ENCODE measurements around the gene FITM1.

The FITM1 gene

GRCh38 chr14:24130380-24130716, at the start of gene FITM1:
Gene FITM1, plus strand, starts transcription at chr14:24130659. Its CDS starts 905 bp downstream, at chr14:24131564.
- no peak for DNase-seq (ENCODE audit: low read depth, low spot score)

GRCh38 chr14:24080888-24081738, 49.3 kb upstream of the FITM1 start:
- DNase-seq (ENCODE audit: low read depth, low spot score): no peak

GRCh38 chr14:24081739-24082211, 48.7 kb upstream of the FITM1 start:
- no peak for DNase-seq (ENCODE audit: low read depth, low spot score)

- no peak for DNase-seq (ENCODE audit: low read depth, low spot score)
Observed at GRCh38 chr14:24082411-24083080, 47.9 kb upstream of the FITM1 start.

- DNase-seq (ENCODE audit: low read depth, low spot score): no peak
Observed at GRCh38 chr14:24083462-24083861, 47.0 kb upstream of the FITM1 start.

- no peak for DNase-seq (ENCODE audit: low read depth, low spot score)
Observed at GRCh38 chr14:24084440-24084839, 46.0 kb upstream of the FITM1 start.

GRCh38 chr14:24085215-24085614, 45.2 kb upstream of the FITM1 start:
- no peak for DNase-seq (ENCODE audit: low read depth, low spot score)

- no peak for DNase-seq (ENCODE audit: low read depth, low spot score)
Observed at GRCh38 chr14:24086193-24086955, 44.1 kb upstream of the FITM1 start.

- DNase-seq (ENCODE audit: low read depth, low spot score): no peak
Observed at GRCh38 chr14:24087004-24087403, 43.5 kb upstream of the FITM1 start.

GRCh38 chr14:24088095-24088494, 42.4 kb upstream of the FITM1 start:
- DNase-seq (ENCODE audit: low read depth, low spot score): no peak

GRCh38 chr14:24089890-24090289, 40.6 kb upstream of the FITM1 start:
- no peak for DNase-seq (ENCODE audit: low read depth, low spot score)

GRCh38 chr14:24092110-24092504, 38.4 kb upstream of the FITM1 start:
- no peak for DNase-seq (ENCODE audit: low read depth, low spot score)

- DNase-seq (ENCODE audit: low read depth, low spot score): no peak
Observed at GRCh38 chr14:24092505-24093206, 37.8 kb upstream of the FITM1 start.

GRCh38 chr14:24093207-24093900, 37.1 kb upstream of the FITM1 start:
- no peak for DNase-seq (ENCODE audit: low read depth, low spot score)

GRCh38 chr14:24093901-24094840, 36.3 kb upstream of the FITM1 start, which contains the start of gene PCK2:
Gene PCK2, plus strand, starts transcription at chr14:24094311. Its CDS starts 95 bp downstream, at chr14:24094406.
- no peak for DNase-seq (ENCODE audit: low read depth, low spot score)

- DNase-seq (ENCODE audit: low read depth, low spot score): no peak
Observed at GRCh38 chr14:24094841-24095270, 35.6 kb upstream of the FITM1 start.

- no peak for DNase-seq (ENCODE audit: low read depth, low spot score)
Observed at GRCh38 chr14:24095271-24096068, 35.0 kb upstream of the FITM1 start.

GRCh38 chr14:24096545-24097181, 33.8 kb upstream of the FITM1 start:
- DNase-seq (ENCODE audit: low read depth, low spot score): no peak
